OCI-LY7 (cell line): ENCODE results near the gene BEST2. TPM values are rescaled to one million over a fixed set of nuclear protein-coding genes. Genes with fewer than 3 reads are reported as not detected.

Experiments
- BruUV-seq: library from RNA; stranded (reverse); fragments of 400-500 nt; replicated peaks from 2 replicates; lab custom pipeline; 2021; lab: Mats Ljungman, UMichigan
- CTCF ChIA-PET: fragments of 300-600 bp; sonication (Branson Sonifier 250); formaldehyde crosslinking; loops from one replicate; lab custom pipeline; 2022; ENCODE audit warnings: antibody characterized with exemption; ENCODE audit not compliant: unreplicated experiment; lab: Charles Lee
- POLR2A ChIA-PET: fragments of 300-600 bp; sonication (Branson Sonifier 250); formaldehyde crosslinking; loops from one replicate; lab custom pipeline; 2022; ENCODE audit warnings: antibody characterized with exemption; lab: Charles Lee
- DNase-seq: peaks from one replicate; pipeline ENCODE4 v3.0.0-alpha.2; 2015; ENCODE audit warnings: low spot score
- H2AFZ ChIP-seq: fragments of 200-600 bp; sonication (generic), shearing (Covaris generic); 2 replicates; pipeline ENCODE4 v1.6.1; 2014; ENCODE audit warnings: mild to moderate bottlenecking, antibody characterized with exemption, low read length, moderate library complexity
- H3K27ac ChIP-seq: fragments of 200-600 bp; sonication (generic); 2 replicates; pipeline ENCODE4 v1.5.1; 2014; ENCODE audit warnings: mixed run types, low read depth, mild to moderate bottlenecking, moderate library complexity, low read length, inconsistent platforms; ENCODE audit not compliant: poor library complexity, severe bottlenecking
- H3K36me3 ChIP-seq: fragments of 200-600 bp; sonication (generic); 2 replicates; pipeline ENCODE4 v1.6.1; 2014; ENCODE audit warnings: mild to moderate bottlenecking, antibody characterized with exemption, low read length, moderate library complexity, mixed read lengths; ENCODE audit not compliant: insufficient read depth
- H3K4me1 ChIP-seq: fragments of 200-600 bp; sonication (generic); 2 replicates; pipeline ENCODE4 v1.5.1; 2014; ENCODE audit warnings: mild to moderate bottlenecking, low read length; ENCODE audit not compliant: insufficient read depth, poor library complexity, severe bottlenecking
- H3K4me2 ChIP-seq: fragments of 200-600 bp; sonication (generic); 2 replicates; pipeline ENCODE4 v1.6.1; 2014; ENCODE audit warnings: mild to moderate bottlenecking, low read length
- H3K4me3 ChIP-seq: fragments of 200-600 bp; sonication (generic); 2 replicates; pipeline ENCODE4 v1.5.1; 2014; ENCODE audit warnings: mild to moderate bottlenecking, low read depth, low read length; ENCODE audit not compliant: poor library complexity, severe bottlenecking
- H3K79me2 ChIP-seq: fragments of 200-600 bp; sonication (generic); 2 replicates; pipeline ENCODE4 v1.6.1; 2016; ENCODE audit warnings: low read depth, mild to moderate bottlenecking, low read length, moderate library complexity, mixed read lengths; ENCODE audit not compliant: insufficient read depth
- H3K9me2 ChIP-seq: fragments of 200-600 bp; sonication (generic); 2 replicates; pipeline ENCODE4 v1.6.1; 2016; ENCODE audit warnings: mild to moderate bottlenecking, low read length, mixed read lengths; ENCODE audit not compliant: insufficient read depth
- H3K9me3 ChIP-seq: fragments of 200-600 bp; sonication (generic); 2 replicates; pipeline ENCODE4 v1.6.1; 2014; ENCODE audit warnings: mild to moderate bottlenecking, mixed run types, low read length, mixed read lengths
- H4K20me1 ChIP-seq: fragments of 200-600 bp; sonication (generic); 2 replicates; pipeline ENCODE4 v1.6.1; 2014; ENCODE audit warnings: mild to moderate bottlenecking, antibody characterized with exemption, low read length, moderate library complexity, mixed read lengths; ENCODE audit not compliant: insufficient read depth
- CTCF ChIP-seq: fragments of 200-600 bp; sonication (generic); conservative IDR thresholded peaks from 2 replicates; pipeline ENCODE4 v1.5.1; 2014; ENCODE audit warnings: mild to moderate bottlenecking, antibody characterized with exemption, low read length, moderate library complexity, mixed read lengths
- EZH2phosphoT487 ChIP-seq: fragments of 200-600 bp; sonication (generic); IDR thresholded peaks from 2 replicates; pipeline ENCODE4 v1.6.1; 2018; ENCODE audit warnings: low read depth, borderline replicate concordance, mild to moderate bottlenecking, mixed run types, antibody characterized with exemption, low read length, moderate library complexity, mixed read lengths
- intact Hi-C: fragments of 100-400 bp; cut with micrococcal nuclease; formaldehyde crosslinking; loops from one replicate; pipeline ENCODE4 v1.10.0; 2022; ENCODE audit not compliant: unreplicated experiment
- total RNA-seq, 2 experiments: library from RNA; depleted of rRNA in 1 of 2; stranded (reverse); fragments of >200 nt in 1 of 2; shearing (Covaris generic) in 1 of 2; gene quantifications; 2 replicates each; pipeline ENCODE4 v1.2.3, GENCODE V29; 2014 to 2022

Gene BEST2
- total RNA-seq, 2 experiments from 2014 or later = not detected

- DNase-seq = peak; percentile 37
- BruUV-seq = no TSS peak
- intact Hi-C loops = loop anchor here (5.0 kb wide), 1 partner anchor 71 kb away; the partner anchor contains the start of gene JUNB
- peak overlapping the region; percentile 82 for H3K4me3 ChIP-seq
- no peak for TF ChIP-seq CTCF
- no peak for TF ChIP-seq EZH2phosphoT487
- H3K27ac ChIP-seq = peak overlapping the region; percentile 74
- ChIA-PET POLR2A (interaction anchor here (0.6 to 3.6 kb wide), 3 partner anchors 12 to 34 kb away, joined by 3 to 32 read pairs (median 3); partner anchors contain the start of gene TRIR), CTCF (interaction anchor here (0.6 kb wide), 1 partner anchor 13 kb away, joined by 3 read pairs; no protein-coding TSS in a partner anchor)
- peaks cover 13% of the 10 kb centered on the region; the same call in 1 of the 2 replicates for H4K20me1 ChIP-seq
- peaks cover 72% of the 10 kb centered on the region for H3K79me2 ChIP-seq
- H3K4me1 ChIP-seq = peaks cover 12% of the 10 kb centered on the region
- peak overlapping the region; percentile 97 for H3K4me2 ChIP-seq
- H3K9me3 ChIP-seq = no peaks in the 10 kb centered on the region
- H3K36me3 ChIP-seq = peaks cover 60% of the 10 kb centered on the region
- no peaks in the 10 kb centered on the region for H3K9me2 ChIP-seq
- no peak overlapping the region for H2AFZ ChIP-seq
These were observed 30.5 kb upstream of the BEST2 start for GRCh38 chr19:12720851-12721655.

- Histone ChIP-seq H3K36me3 (peaks cover 58% of the 10 kb centered on the region), H3K4me1 (peaks cover 18% of the 10 kb centered on the region), H3K9me2 (no peaks in the 10 kb centered on the region), H3K79me2 (peaks cover 68% of the 10 kb centered on the region), H3K9me3 (no peaks in the 10 kb centered on the region), H3K4me3 (peak overlapping the region; percentile 82), H3K27ac (peak overlapping the region; percentile 74), H3K4me2 (peak overlapping the region; percentile 97), H2AFZ (no peak overlapping the region), H4K20me1 (peaks cover 13% of the 10 kb centered on the region; the same call in 1 of the 2 replicates)
- ChIA-PET POLR2A (interaction anchor here (0.7 to 3.6 kb wide), 4 partner anchors 11 to 61 kb away, joined by 3 to 32 read pairs (median 7); partner anchors contain the start of genes GET3 and TRIR), CTCF (interaction anchor here (1.1 kb wide), 1 partner anchor 14 kb away, joined by 4 read pairs; no protein-coding TSS in a partner anchor)
- peak; percentile 64 for DNase-seq
- intact Hi-C loops = loop anchor here (1.0 to 5.0 kb wide), 2 partner anchors 41 to 70 kb away; partner anchors contain the start of genes DHPS and JUNB
- no TSS peak for BruUV-seq
- TF ChIP-seq CTCF (no peak), EZH2phosphoT487 (no peak)
These were observed 29.7 kb upstream of the BEST2 start for GRCh38 chr19:12721656-12722565.
